Cardiac septum (tissue), 1 donor: ENCODE data around the gene ZNF827. TPM values are rescaled to one million over a fixed set of nuclear protein-coding genes. Genes with fewer than 3 reads are reported as not detected.
"Not testable (repeated sequence)": the region's sequence is repeated elsewhere in the genome, so short reads cannot be mapped to it uniquely, and the experiment has no call there.

ENCODE experiments used
- DNase-seq: peaks from one replicate; pipeline ENCODE4 v3.0.0-alpha.2; 2020; ENCODE audit warnings: low spot score
- intact Hi-C: fragments of 100-400 bp; cut with DNase I; formaldehyde crosslinking; loops from one replicate; pipeline ENCODE4 v1.14.0; 2022
- total RNA-seq: library from RNA; stranded (reverse); fragmentation: NEBNext Ultra II Directional; extraction: Animal tissue kit (Norgen Biotek cat#: 25700); gene quantifications from one replicate; pipeline ENCODE4 v1.2.1, GENCODE V29; 2021
- donor health status: DM: no; HTN: no; CAD: no.

The ZNF827 gene
- total RNA-seq, 1 donor from 2014 or later = 28.3 TPM

- intact Hi-C loops = no loop called here
- DNase-seq = no peak
Observed at GRCh38 chr4:145842224-145842887, 96.3 kb downstream of the ZNF827 start.

- intact Hi-C loops = no loop called here
- no peak for DNase-seq
Observed at GRCh38 chr4:145840801-145841200, 97.8 kb downstream of the ZNF827 start.

GRCh38 chr4:145840162-145840768 is 98.4 kb downstream of the ZNF827 start:
- intact Hi-C loops = no loop called here
- no peak for DNase-seq

DNA sequence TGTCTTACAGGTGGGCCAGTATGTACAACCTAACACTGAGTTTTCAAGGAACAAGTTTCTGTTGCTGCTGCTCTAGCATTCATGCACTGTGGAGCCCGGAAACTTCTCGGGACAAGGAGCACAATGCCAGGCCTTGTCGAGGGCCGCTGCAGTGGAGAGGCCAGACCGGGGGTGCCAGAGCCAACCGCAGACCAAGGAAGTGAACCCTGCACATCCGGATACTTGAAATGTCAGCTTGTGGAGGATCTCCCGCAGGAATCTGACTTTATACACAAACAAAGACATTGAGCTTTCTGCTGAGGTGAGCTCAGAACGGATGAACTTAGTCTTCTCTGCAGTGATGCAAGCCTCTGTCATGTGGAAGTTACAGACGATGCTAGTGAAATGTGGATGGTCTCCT is 99.5 kb downstream of the ZNF827 start:
- intact Hi-C loops = no loop called here
- no peak for DNase-seq

DNA sequence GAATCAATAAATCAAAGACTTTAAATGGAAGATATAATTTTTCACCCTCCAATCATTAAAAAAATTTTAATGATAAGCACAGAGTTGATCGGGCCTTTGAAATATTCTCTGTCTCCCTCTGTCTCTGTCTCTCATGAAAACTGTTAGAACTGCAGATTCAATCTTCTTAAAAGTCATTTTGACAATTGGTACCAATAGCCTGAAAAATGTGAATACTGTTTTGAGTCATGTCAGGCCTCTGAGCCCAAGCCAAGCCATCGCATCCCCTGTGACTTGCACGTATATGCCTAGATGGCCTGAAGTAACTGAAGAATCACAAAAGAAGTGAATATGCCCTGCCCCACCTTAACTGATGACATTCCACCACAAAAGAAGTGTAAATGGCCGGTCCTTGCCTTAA is 106.2 kb downstream of the ZNF827 start:
- intact Hi-C loops, DNase-seq: not testable (repeated sequence)

- DNase-seq = no peak
- intact Hi-C loops = no loop called here
Observed at GRCh38 chr4:145830699-145831098, 107.9 kb downstream of the ZNF827 start.

- no peak for DNase-seq
- intact Hi-C loops = no loop called here
Observed at GRCh38 chr4:145829629-145830395, 108.8 kb downstream of the ZNF827 start.

DNA sequence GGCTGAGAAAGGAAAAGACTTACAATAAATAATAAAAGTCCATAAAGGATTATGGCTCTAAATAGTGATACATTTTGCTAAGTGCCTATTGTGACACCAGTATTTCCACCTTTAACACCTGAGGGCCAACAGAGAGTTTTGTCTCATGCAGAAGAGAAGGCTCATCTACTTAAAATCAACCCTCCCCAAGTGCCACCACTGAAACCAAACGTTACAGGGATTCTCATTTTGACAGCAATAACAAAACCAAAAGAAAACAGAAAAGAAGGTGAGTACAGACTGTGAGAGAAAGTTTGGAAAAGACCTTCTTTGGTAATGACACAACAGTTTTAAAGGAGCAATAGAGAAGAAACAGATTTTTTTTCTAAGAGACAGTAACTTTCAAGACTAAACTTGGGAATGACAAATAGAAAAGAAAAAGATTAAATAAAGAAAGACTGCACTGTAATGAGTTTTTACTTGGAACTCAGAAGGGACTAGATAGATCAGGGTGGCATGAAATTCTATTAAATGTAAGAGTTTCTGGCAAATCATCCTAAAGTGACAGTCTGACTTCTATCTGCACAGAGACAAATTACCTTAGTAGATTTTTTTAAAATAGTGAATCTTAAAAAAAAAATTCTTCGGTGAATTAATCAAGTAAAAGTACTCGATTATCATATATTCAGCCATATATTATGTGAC is 109.7 kb downstream of the ZNF827 start:
- no peak for DNase-seq
- intact Hi-C loops = no loop called here

DNA sequence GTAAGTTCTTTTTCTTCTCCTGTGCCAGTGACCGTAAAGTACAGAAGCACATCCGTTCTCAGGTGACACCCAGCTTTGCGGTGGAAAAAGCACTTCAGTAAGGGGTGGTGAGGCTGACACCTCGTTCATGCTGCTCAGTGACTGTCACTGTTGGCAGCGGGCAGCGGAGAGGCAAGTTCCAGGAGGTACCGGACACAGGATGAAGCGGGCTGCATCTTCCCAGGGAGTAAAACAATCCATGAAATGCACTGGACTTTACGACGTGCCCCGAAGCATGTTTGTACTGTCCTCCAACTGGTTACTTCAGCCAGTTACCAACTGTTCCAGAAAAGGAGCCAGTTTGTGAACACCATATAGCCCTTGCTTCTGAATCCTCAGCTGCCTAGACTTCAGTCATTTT is 110.7 kb downstream of the ZNF827 start:
- intact Hi-C loops = no loop called here

DNA sequence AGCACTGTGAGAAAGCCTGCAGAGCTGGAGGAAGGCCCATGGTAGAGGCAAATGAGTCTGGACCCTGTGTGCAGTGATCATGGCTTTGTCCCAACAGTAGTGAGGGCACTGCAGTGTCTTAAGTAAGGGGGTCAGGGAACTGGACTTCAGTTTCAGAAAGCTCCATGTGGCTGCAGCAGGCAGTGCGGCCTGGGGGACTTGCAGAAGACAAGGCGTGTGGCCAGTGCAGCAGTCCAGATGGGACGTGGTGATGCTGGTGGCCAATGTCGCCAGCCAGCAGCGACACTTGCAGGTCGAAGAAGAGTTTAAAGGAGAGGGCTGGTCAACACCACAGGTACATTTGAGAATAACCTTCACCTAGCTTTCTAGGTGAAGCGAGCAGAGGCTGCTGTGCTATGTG is 113.4 kb downstream of the ZNF827 start:
- DNase-seq = no peak
- intact Hi-C loops = no loop called here

More for the DNA sequence above, 110.7 kb downstream of the ZNF827 start:
- no peak for DNase-seq

- intact Hi-C loops = loop anchor here (5.0 kb wide), 1 partner anchor 182 kb away; no protein-coding TSS in a partner anchor
- DNase-seq = no peak
Observed at GRCh38 chr4:145824463-145824862, 114.2 kb downstream of the ZNF827 start.

DNA sequence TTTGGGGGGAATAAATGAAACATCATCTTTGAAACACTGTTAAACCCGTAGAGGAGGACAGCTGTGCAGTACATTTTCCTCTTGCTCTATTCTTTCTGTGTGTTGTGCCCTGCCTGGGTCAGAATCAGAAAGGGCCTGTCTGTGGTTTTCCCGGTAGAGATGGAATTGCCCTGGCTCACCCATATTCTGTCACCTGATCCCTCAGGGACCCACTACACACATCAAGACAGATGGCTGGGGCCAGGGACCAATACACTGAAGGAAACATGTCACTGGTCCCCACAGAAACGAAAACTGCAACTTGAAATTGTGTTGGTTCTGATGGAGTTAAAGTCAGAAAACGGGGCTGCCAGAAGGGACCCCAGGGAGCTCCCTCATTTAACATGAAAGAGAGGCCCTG is 114.9 kb downstream of the ZNF827 start:
- DNase-seq = no peak
- intact Hi-C loops = loop anchor here (5.0 kb wide), 1 partner anchor 181 kb away; no protein-coding TSS in a partner anchor

GRCh38 chr4:145822581-145822980 is 116.0 kb downstream of the ZNF827 start:
- DNase-seq = no peak
- intact Hi-C loops = loop anchor here (5.0 kb wide), 1 partner anchor 180 kb away; no protein-coding TSS in a partner anchor

- intact Hi-C loops = loop anchor here (5.0 kb wide), 1 partner anchor 180 kb away; no protein-coding TSS in a partner anchor
- DNase-seq = no peak
Observed at GRCh38 chr4:145822181-145822580, 116.4 kb downstream of the ZNF827 start.

GRCh38 chr4:145821766-145822165 is 116.9 kb downstream of the ZNF827 start:
- DNase-seq = no peak
- intact Hi-C loops = loop anchor here (5.0 kb wide), 1 partner anchor 179 kb away; no protein-coding TSS in a partner anchor

DNA sequence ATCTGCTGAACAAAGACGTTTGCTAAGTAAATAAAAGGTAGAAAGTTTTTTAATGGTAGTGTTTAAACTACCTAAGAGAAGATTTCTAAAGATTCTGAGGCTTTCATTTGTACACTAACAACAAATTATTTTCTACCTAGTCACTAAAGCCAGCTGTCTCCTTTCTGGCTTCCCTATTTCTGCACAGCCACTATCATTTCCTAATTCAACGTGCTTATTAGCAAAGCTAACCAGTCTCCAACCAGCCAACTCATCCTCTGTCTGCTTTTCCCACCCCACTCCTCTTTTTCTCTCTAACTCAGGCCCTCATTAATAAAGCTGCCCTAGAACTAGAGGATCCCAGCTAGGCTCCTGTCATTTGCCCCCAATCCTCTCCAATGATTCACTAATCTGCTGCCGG is 118.2 kb downstream of the ZNF827 start:
- no peak for DNase-seq
- intact Hi-C loops = loop anchor here (5.0 kb wide), 1 partner anchor 178 kb away; no protein-coding TSS in a partner anchor

DNA sequence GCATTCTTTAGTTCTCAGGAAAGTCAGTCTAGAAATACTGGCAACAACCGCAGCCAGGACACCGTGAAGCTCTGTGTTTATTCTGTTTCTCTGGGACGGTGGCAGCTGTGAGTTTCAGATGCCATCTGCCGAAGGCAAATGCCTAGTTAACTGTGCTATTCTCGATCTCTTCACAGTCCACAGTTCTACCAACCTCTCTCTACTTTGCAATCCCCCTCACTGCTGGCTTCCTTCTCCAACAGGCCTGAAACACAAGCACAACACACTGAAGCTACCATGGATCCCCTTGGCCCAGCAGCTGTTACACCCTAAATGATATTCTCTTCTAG is 118.8 kb downstream of the ZNF827 start:
- intact Hi-C loops = loop anchor here (5.0 kb wide), 2 partner anchors 178 to 198 kb away; no protein-coding TSS in a partner anchor
- no peak for DNase-seq

DNA sequence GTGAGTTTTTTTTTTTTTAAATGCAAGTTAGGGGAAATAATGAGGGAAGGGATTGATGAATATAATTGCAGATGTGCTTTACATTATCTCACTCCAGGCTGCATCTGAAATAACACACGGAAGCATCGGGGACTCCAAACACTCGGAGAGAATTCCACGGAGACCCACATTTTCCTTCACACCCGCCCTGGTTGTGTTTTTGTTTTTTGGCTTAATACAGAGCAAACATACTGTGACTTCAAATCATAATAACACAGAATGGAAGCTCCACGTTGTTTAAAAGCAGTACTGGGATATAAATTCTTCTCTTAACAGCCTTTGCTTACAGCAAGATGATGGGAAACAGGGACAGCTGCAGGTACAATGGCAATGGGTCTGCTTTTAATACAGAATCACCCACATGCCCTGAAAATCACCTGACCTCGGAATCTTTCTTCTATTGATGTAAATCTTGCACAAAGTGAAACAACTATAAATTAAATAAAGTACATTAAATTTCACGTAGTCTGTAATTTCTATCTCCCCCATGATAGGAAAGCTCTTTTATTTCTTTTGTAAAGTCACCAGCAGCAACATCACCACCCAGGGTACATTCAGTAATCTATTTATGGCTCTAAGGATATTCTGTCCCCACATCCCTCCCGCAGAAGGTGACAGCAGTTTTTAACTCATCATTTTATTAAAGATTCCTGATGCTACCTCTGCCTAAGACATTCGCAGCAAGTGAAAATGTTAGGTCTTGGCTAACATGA is 119.3 kb downstream of the ZNF827 start:
- intact Hi-C loops = loop anchor here (5.0 kb wide), 1 partner anchor 197 kb away; no protein-coding TSS in a partner anchor
- DNase-seq = no peak

- intact Hi-C loops = loop anchor here (5.0 kb wide), 1 partner anchor 196 kb away; no protein-coding TSS in a partner anchor
- no peak for DNase-seq
Observed at GRCh38 chr4:145818011-145818410, 120.6 kb downstream of the ZNF827 start.
